HG03064 (cell line): Measurements from ENCODE around the gene ACBD5.

Experiments
- ATAC-seq: cut with Tn5 transposase; IDR thresholded peaks from one replicate; pipeline ENCODE4 v1.9.1; 2021; ENCODE audit warnings: low read depth; ENCODE audit not compliant: unreplicated experiment

Gene ACBD5

GRCh38 chr10:27155066-27155754 lies 85.4 kb downstream of the ACBD5 start, which contains the start of gene MASTL:
MASTL (plus strand) TSS chr10:27155352; CDS start chr10:27155427, 75 bp downstream.
- peak; percentile 71 for ATAC-seq

- ATAC-seq, result peak; percentile 7
Observed at GRCh38 chr10:27153845-27154193, 86.8 kb downstream of the ACBD5 start.

GRCh38 chr10:27153329-27153728 lies 87.3 kb downstream of the ACBD5 start:
- no peak for ATAC-seq

- no peak for ATAC-seq
Observed at GRCh38 chr10:27152687-27153086, 87.9 kb downstream of the ACBD5 start.

- no peak for ATAC-seq
Observed at GRCh38 chr10:27150261-27150660, 90.3 kb downstream of the ACBD5 start.

- no peak for ATAC-seq
Observed at GRCh38 chr10:27147701-27148100, 92.9 kb downstream of the ACBD5 start.

- ATAC-seq, result no peak
Observed at GRCh38 chr10:27145937-27146336, 94.7 kb downstream of the ACBD5 start.
